NCI-H2227 treated with DMSO at 0.1 percent for 48 hours (cell line): ENCODE measurements around the gene ZNF136.

Experiments used
- DNase-seq: peaks from one replicate; lab custom pipeline; 2025; lab: John Stamatoyannopoulos, UW

ZNF136 gene

GRCh38 chr19:12194827-12195731 lies 32.2 kb downstream of the ZNF136 start:
- no peak for DNase-seq

GRCh38 chr19:12198136-12198535 lies 35.2 kb downstream of the ZNF136 start:
- DNase-seq = no peak

- no peak for DNase-seq
Measured at GRCh38 chr19:12199757-12200419, 37.0 kb downstream of the ZNF136 start.

- DNase-seq = no peak
Measured at GRCh38 chr19:12202250-12202649, 39.4 kb downstream of the ZNF136 start.

GRCh38 chr19:12205296-12205695 lies 42.4 kb downstream of the ZNF136 start:
- DNase-seq = no peak

- no peak for DNase-seq
Measured at GRCh38 chr19:12208221-12208620, 45.3 kb downstream of the ZNF136 start.

GRCh38 chr19:12217332-12217731 lies 54.4 kb downstream of the ZNF136 start:
- no peak for DNase-seq

- DNase-seq = no peak
Measured at GRCh38 chr19:12222980-12223630, 60.2 kb downstream of the ZNF136 start.

GRCh38 chr19:12224676-12225075 lies 61.8 kb downstream of the ZNF136 start:
- no peak for DNase-seq

- DNase-seq = no peak
Measured at GRCh38 chr19:12229990-12230389, 67.1 kb downstream of the ZNF136 start.

- no peak for DNase-seq
Measured at GRCh38 chr19:12230751-12231733, 68.1 kb downstream of the ZNF136 start.

- DNase-seq = no peak
Measured at GRCh38 chr19:12232961-12233360, 70.1 kb downstream of the ZNF136 start.

GRCh38 chr19:12237143-12237839 lies 74.4 kb downstream of the ZNF136 start:
- no peak for DNase-seq
